PC-3 (cell line): ENCODE measurements around the gene SNF8. TPM values are rescaled to one million over a fixed set of nuclear protein-coding genes. Genes with fewer than 3 reads are reported as not detected.

Source experiments
- ATAC-seq: fragments of 200-7000 bp; cut with Tn5 transposase; 2 replicates; pipeline ENCODE4 v1.9.1; 2020; ENCODE audit warnings: mild to moderate bottlenecking, moderate library complexity
- BruUV-seq: library from RNA; stranded (reverse); fragments of 400-500 nt; replicated peaks from 2 replicates; lab custom pipeline; 2021; lab: Mats Ljungman, UMichigan
- CTCF ChIA-PET: fragments of 300-600 bp; sonication (Branson Sonifier 250); formaldehyde crosslinking; loops from one replicate; lab custom pipeline; 2022; ENCODE audit warnings: antibody characterized with exemption; lab: Charles Lee
- POLR2A ChIA-PET: fragments of 300-600 bp; sonication (Branson Sonifier 250); formaldehyde crosslinking; loops from one replicate; lab custom pipeline; 2022; ENCODE audit warnings: antibody characterized with exemption; ENCODE audit not compliant: unreplicated experiment; lab: Charles Lee
- DNase-seq: peaks from one replicate; pipeline ENCODE4 v3.0.0-alpha.2; 2015
- H2AFZ ChIP-seq: fragments of 300-600 bp; sonication (generic); 2 replicates; pipeline ENCODE4 v1.6.0; 2016; ENCODE audit warnings: antibody characterized with exemption, low read length
- H3F3A ChIP-seq: fragments of 300-600 bp; sonication (generic); one replicate; pipeline ENCODE4 v1.6.0; 2017; ENCODE audit warnings: antibody characterized with exemption, low read length, control low read depth, mild to moderate bottlenecking; ENCODE audit not compliant: unreplicated experiment
- H3K27ac ChIP-seq: fragments of 300-600 bp; sonication (generic); 2 replicates; pipeline ENCODE4 v1.5.1; 2016; ENCODE audit warnings: mild to moderate bottlenecking, low read length
- H3K27me3 ChIP-seq: fragments of 300-600 bp; sonication (generic); 2 replicates; pipeline ENCODE4 v1.6.1; 2016; ENCODE audit warnings: low read length, mixed read lengths
- H3K36me3 ChIP-seq: fragments of 300-600 bp; sonication (generic); 2 replicates; pipeline ENCODE4 v1.6.1; 2016; ENCODE audit warnings: low read depth, mixed run types, low read length, mixed read lengths
- H3K4me1 ChIP-seq: fragments of 300-600 bp; sonication (generic); 2 replicates; pipeline ENCODE4 v1.5.1; 2016; ENCODE audit warnings: low read length; ENCODE audit not compliant: insufficient read depth
- H3K4me2 ChIP-seq: fragments of 300-600 bp; sonication (generic); 2 replicates; pipeline ENCODE4 v1.6.0; 2016; ENCODE audit warnings: low read length
- H3K4me3 ChIP-seq: fragments of 300-600 bp; sonication (generic); 2 replicates; pipeline ENCODE4 v1.5.1; 2016; ENCODE audit warnings: mild to moderate bottlenecking, low read length, mixed read lengths
- H3K79me2 ChIP-seq: fragments of 300-600 bp; sonication (generic); 2 replicates; pipeline ENCODE4 v1.6.1; 2017; ENCODE audit warnings: low read length, mixed read lengths
- H3K9ac ChIP-seq: fragments of 300-600 bp; sonication (generic); 2 replicates; pipeline ENCODE4 v1.6.0; 2016; ENCODE audit warnings: mild to moderate bottlenecking, low read length
- H3K9me2 ChIP-seq: fragments of 300-600 bp; sonication (generic); replicated peaks from 2 replicates; pipeline ENCODE4 v1.6.1; 2016; ENCODE audit warnings: mixed run types, low read length, mixed read lengths
- H3K9me3 ChIP-seq: fragments of 300-600 bp; sonication (generic); 2 replicates; pipeline ENCODE4 v1.6.1; 2016; ENCODE audit warnings: low read length, mixed read lengths
- H4K20me1 ChIP-seq: fragments of 300-600 bp; sonication (generic); 2 replicates; pipeline ENCODE4 v1.6.1; 2016; ENCODE audit warnings: low read length, mixed read lengths
- CTCF ChIP-seq: fragments of 300-600 bp; sonication (generic); conservative IDR thresholded peaks from 2 replicates; pipeline ENCODE4 v1.5.1; 2017; ENCODE audit warnings: antibody characterized with exemption, low read depth, mild to moderate bottlenecking, low read length
- EZH2 ChIP-seq: fragments of 300-600 bp; sonication (generic); IDR thresholded peaks from one replicate; pipeline ENCODE4 v1.6.1; 2017; ENCODE audit warnings: antibody characterized with exemption, mild to moderate bottlenecking, low read length; ENCODE audit not compliant: unreplicated experiment
- EZH2phosphoT487 ChIP-seq: fragments of 300-600 bp; sonication (generic); IDR thresholded peaks from 2 replicates; pipeline ENCODE4 v1.6.1; 2018; ENCODE audit warnings: mild to moderate bottlenecking, antibody characterized with exemption, low read length, borderline replicate concordance
- intact Hi-C: fragments of 100-400 bp; cut with micrococcal nuclease; formaldehyde crosslinking; loops from 2 replicates; pipeline ENCODE4 v1.9.0; 2023
- total RNA-seq: library from RNA; depleted of rRNA; stranded (reverse); fragments of >200 nt; gene quantifications from 2 replicates; pipeline ENCODE4 v1.2.3, GENCODE V29; 2014

The SNF8 gene
- total RNA-seq, 1 experiment from 2014 or later, result 278 TPM

GRCh38 chr17:48972749-48973097 is 28.1 kb upstream of the SNF8 start:
- no peak for DNase-seq
- H3K36me3 ChIP-seq, result no peaks in the 10 kb centered on the region
- ATAC-seq, result no peak
- peaks cover 20% of the 10 kb centered on the region for H3K4me1 ChIP-seq
- H3K27me3 ChIP-seq, result no peaks in the 10 kb centered on the region
- no TSS peak for BruUV-seq
- no peaks in the 10 kb centered on the region for H3K9me3 ChIP-seq
- no peaks in the 10 kb centered on the region for H3F3A ChIP-seq
- no peaks in the 10 kb centered on the region for H3K79me2 ChIP-seq
- POLR2A ChIA-PET, result no interaction called here
- intact Hi-C loops, result no loop called here
- TF ChIP-seq EZH2phosphoT487, result no peak
- no peak for TF ChIP-seq EZH2
- TF ChIP-seq CTCF, result no peak
- H3K9me2 ChIP-seq, result no peaks in the 10 kb centered on the region
- peak overlapping the region; percentile 58 for H3K27ac ChIP-seq
- H3K4me2 ChIP-seq, result peak overlapping the region; percentile 75
- H4K20me1 ChIP-seq, result no peaks in the 10 kb centered on the region
- H3K9ac ChIP-seq, result 0 out of 2 replicates have a peak overlapping the region, but pooled peaks have one; percentile 4
- peak overlapping the region; percentile 49 for H2AFZ ChIP-seq
- CTCF ChIA-PET, result interaction anchor here (1.0 kb wide), 1 partner anchor 60 kb away, joined by 3 read pairs; no protein-coding TSS in a partner anchor
- H3K4me3 ChIP-seq, result peak overlapping the region; percentile 36; the same call in 1 of the 2 replicates

DNA sequence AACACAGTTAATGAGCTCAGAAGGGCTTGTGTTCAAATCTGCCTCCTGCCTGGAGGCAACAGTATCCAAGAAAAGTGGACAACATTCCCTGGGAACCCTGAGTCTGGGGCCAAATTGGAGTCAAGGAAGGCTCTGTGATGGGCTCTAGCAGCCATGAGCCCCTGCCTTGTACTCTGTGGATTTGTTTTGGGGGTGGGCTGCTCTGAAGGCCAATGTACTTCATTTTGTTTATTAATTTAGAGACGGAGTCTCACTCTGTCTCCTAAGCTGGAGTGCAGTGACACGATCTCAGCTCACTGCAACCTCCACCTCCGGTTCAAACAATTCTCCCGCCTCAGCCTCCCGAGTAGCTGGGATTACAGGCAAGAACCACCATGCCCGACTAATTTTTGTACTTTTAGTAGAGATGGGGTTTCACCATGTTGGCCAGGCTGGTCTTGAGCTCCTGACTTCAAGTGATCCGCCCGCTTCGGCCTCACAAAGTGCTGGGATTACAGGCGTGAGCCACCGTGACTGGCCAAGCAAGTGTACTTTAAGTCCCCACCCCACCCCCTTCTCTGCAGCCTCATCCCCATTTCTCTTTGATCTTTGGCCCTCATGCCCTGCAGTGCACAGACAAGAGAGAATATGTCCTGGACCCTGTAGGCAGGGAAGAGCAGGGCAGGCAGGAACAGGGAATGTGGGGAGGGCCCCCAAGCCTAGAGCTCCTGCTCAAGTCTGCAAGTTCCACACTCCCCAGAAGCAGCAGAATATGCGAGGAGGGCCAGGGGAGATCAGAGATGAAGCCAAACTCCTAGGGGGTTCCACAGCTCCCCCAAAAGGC is 26.4 kb upstream of the SNF8 start:
- no peak overlapping the region for H2AFZ ChIP-seq
- ChIA-PET POLR2A (no interaction called here), CTCF (no interaction called here)
- H3K79me2 ChIP-seq, result no peaks in the 10 kb centered on the region
- no peaks in the 10 kb centered on the region for H3K9me2 ChIP-seq
- no peaks in the 10 kb centered on the region for H3K9me3 ChIP-seq
- ATAC-seq (no peak), DNase-seq (no peak)
- TF ChIP-seq CTCF (no peak), EZH2phosphoT487 (no peak), EZH2 (no peak)
- no peaks in the 10 kb centered on the region for H3K27me3 ChIP-seq
- no peak overlapping the region for H3K9ac ChIP-seq
- intact Hi-C loops, result no loop called here
- H3K4me1 ChIP-seq, result peaks cover 20% of the 10 kb centered on the region
- peak overlapping the region; percentile 75 for H3K4me2 ChIP-seq
- H3K4me3 ChIP-seq, result no peak overlapping the region
- no peak overlapping the region for H3K27ac ChIP-seq
- H3F3A ChIP-seq, result no peaks in the 10 kb centered on the region
- no peaks in the 10 kb centered on the region for H4K20me1 ChIP-seq
- no TSS peak for BruUV-seq
- no peaks in the 10 kb centered on the region for H3K36me3 ChIP-seq

DNA sequence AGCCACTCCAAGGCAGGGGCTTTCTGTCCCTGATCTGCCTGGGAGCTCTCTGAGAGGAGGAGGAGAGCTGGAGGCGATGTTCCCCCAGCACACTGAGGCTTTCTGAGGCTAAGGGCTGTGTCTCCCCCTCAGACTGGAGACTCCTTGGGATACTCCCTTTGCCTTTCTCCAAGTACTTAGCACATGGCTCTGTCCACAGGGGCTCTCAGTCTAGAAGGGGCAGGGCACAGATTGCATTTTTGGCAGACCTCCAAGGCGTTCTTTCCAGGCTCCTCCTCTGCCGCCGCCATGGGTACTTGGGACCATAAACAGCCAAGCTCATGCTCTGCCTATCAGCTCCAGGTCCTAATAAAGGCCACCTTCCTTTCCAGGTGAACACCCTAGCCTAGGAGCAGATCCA is 25.6 kb upstream of the SNF8 start:
- Histone ChIP-seq H3K9me3 (no peaks in the 10 kb centered on the region), H3F3A (no peaks in the 10 kb centered on the region), H3K9me2 (no peaks in the 10 kb centered on the region), H3K9ac (no peak overlapping the region), H3K4me2 (no peak overlapping the region), H3K4me3 (no peak overlapping the region), H3K27me3 (no peaks in the 10 kb centered on the region), H4K20me1 (no peaks in the 10 kb centered on the region), H3K4me1 (peaks cover 20% of the 10 kb centered on the region), H2AFZ (no peak overlapping the region), H3K36me3 (no peaks in the 10 kb centered on the region), H3K27ac (no peak overlapping the region), H3K79me2 (no peaks in the 10 kb centered on the region)
- DNase-seq (no peak), ATAC-seq (no peak)
- ChIA-PET POLR2A (no interaction called here), CTCF (no interaction called here)
- no TSS peak for BruUV-seq
- no peak for TF ChIP-seq EZH2phosphoT487
- TF ChIP-seq EZH2, result no peak
- no peak for TF ChIP-seq CTCF
- intact Hi-C loops, result no loop called here
